ENCODE measurements around the gene C10orf95. TPM values are rescaled to one million over a fixed set of nuclear protein-coding genes. Genes with fewer than 3 reads are reported as not detected.

The C10orf95 gene
- total and polyA plus RNA-seq, 7 donors = 0.36 to 2.4 (median 0.99) TPM; not detected in 3

- intact Hi-C loops (cut with DNase I) = no loop called here
- H3K36me3 ChIP-seq = peaks cover 10 to 36% (median 20%) of the 10 kb centered on the region in 4 donors
- 14 to 54% methylated on average over 2 of the region's 2 CpGs for WGBS, 2 donors
Measured at GRCh38 chr10:102492983-102493382, 41.6 kb upstream of the C10orf95 start.

GRCh38 chr10:102492344-102492939, 41.1 kb upstream of the C10orf95 start:
- TF ChIP-seq POLR2AphosphoS5 (IDR thresholded peaks at IDR 0.05) (no peak), CTCF (IDR thresholded peaks at IDR 0.05) (no peak), EP300 (IDR thresholded peaks at IDR 0.05) (no peak), POLR2A (IDR thresholded peaks at IDR 0.05) (no peak)
- no peak for DNase-seq
- Histone ChIP-seq H3K36me3 (peaks cover 13 to 41% (median 25%) of the 10 kb centered on the region in 4 donors), H3K27me3 (no peaks in the 10 kb centered on the region), H3K4me3 (no peak overlapping the region), H3K9me3 (no peaks in the 10 kb centered on the region), H3K27ac (peak overlapping the region; percentile 76 to 86 (median 82)), H3K4me1 (peaks cover 0 to 67% (median 60%) of the 10 kb centered on the region in 4 donors)
- intact Hi-C loops (cut with DNase I) = no loop called here
- WGBS, 2 donors = 88 to 91% methylated on average over 7 of the region's 7 CpGs

More at GRCh38 chr10:102492983-102493382, 41.6 kb upstream of the C10orf95 start:
- no peak for TF ChIP-seq POLR2A (IDR thresholded peaks at IDR 0.05)
- TF ChIP-seq EP300 (IDR thresholded peaks at IDR 0.05) = peak in 2 of 4 donors; percentile 55 to 57
- TF ChIP-seq POLR2AphosphoS5 (IDR thresholded peaks at IDR 0.05) = peak; percentile 74 to 85 (median 80)
- DNase-seq = peak; percentile 91
- Histone ChIP-seq H3K4me1 (peaks cover 0 to 72% (median 65%) of the 10 kb centered on the region in 4 donors), H3K27me3 (no peaks in the 10 kb centered on the region), H3K9me3 (no peaks in the 10 kb centered on the region), H3K4me3 (no peak overlapping the region), H3K27ac (peak overlapping the region; percentile 76 to 86 (median 82))

GRCh38 chr10:102491136-102491535, 39.8 kb upstream of the C10orf95 start:
- H3K36me3 ChIP-seq = peaks cover 22 to 54% (median 38%) of the 10 kb centered on the region in 4 donors

DNA sequence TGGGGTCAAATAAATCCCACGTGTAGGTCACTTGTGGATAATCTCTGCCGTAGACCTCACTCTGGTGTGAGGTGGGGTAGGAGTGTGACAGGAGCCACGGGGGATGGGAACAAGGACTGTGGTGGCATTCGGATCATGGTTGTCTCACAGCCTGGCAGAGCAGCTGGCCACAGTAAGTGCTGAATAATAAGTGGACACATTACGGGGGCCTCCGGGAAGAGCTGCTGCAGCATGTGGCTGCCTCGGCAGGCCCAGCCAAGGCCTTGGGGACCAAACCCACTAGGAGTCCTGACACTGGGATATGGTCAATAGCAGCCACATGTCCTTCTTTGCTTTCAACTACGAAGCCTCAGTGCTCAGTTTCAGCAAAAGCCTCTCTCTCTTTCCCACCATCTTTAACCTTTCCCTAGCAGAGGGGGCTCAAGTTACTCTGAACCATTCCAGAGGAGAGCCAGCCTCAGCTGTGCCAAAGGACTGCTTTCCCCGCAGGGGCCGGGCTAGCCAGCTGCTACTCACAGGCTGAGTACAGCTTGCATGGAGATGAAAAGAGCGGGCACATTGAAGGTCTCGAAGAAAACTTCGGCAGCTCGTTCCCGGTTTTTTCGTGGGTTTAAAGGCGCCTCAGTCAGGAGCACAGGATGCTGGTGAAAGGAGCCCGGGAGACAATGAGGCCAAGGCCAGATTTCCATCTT, 33.9 kb upstream of the C10orf95 start:
- DNase-seq = no peak
- intact Hi-C loops (cut with DNase I) = no loop called here
- H3K27ac ChIP-seq = no peak overlapping the region
- H3K9me3 ChIP-seq = no peaks in the 10 kb centered on the region
- no peaks in the 10 kb centered on the region for H3K27me3 ChIP-seq
- TF ChIP-seq POLR2AphosphoS5 (IDR thresholded peaks at IDR 0.05) (no peak), CTCF (IDR thresholded peaks at IDR 0.05) (no peak), EP300 (IDR thresholded peaks at IDR 0.05) (no peak), POLR2A (IDR thresholded peaks at IDR 0.05) (no peak)
- peaks cover 54 to 100% (median 95%) of the 10 kb centered on the region in 4 donors for H3K36me3 ChIP-seq
- H3K4me1 ChIP-seq = peaks cover 0 to under 1% (median 0%) of the 10 kb centered on the region in 4 donors
- 89 to 91% methylated on average over 18 of the region's 18 CpGs for WGBS, 2 donors
- no peak overlapping the region for H3K4me3 ChIP-seq

More at GRCh38 chr10:102491136-102491535, 39.8 kb upstream of the C10orf95 start:
- H3K4me1 ChIP-seq = peaks cover 0 to 54% (median 49%) of the 10 kb centered on the region in 4 donors
- no peak overlapping the region for H3K4me3 ChIP-seq
- peak overlapping the region in 3 of 4 donors; percentile 57 to 86 (median 85) for H3K27ac ChIP-seq
- intact Hi-C loops (cut with DNase I) = no loop called here
- DNase-seq = no peak
- H3K9me3 ChIP-seq = no peaks in the 10 kb centered on the region
- TF ChIP-seq CTCF (IDR thresholded peaks at IDR 0.05) (no peak), POLR2A (IDR thresholded peaks at IDR 0.05) (no peak), EP300 (IDR thresholded peaks at IDR 0.05) (no peak)
- H3K27me3 ChIP-seq = no peaks in the 10 kb centered on the region
- 91 to 94% methylated on average over 4 of the region's 4 CpGs for WGBS, 2 donors

- no peak for TF ChIP-seq POLR2A (IDR thresholded peaks at IDR 0.05)
- Histone ChIP-seq H3K4me3 (no peak overlapping the region), H3K27me3 (no peaks in the 10 kb centered on the region), H3K9me3 (no peaks in the 10 kb centered on the region), H3K27ac (no peak overlapping the region), H3K36me3 (peaks cover 54 to 98% (median 94%) of the 10 kb centered on the region in 4 donors), H3K4me1 (no peaks in the 10 kb centered on the region)
- intact Hi-C loops (cut with DNase I) = no loop called here
- no peak for DNase-seq
- 96% methylated on average over 13 of the region's 13 CpGs for WGBS, 2 donors
Measured at GRCh38 chr10:102484021-102484420, 32.7 kb upstream of the C10orf95 start.

All from sigmoid colon (tissue), 7 donors.